GM13977 (cell line): Measurements from ENCODE around the gene C1orf198.

Experiments
- DNase-seq: peaks from one replicate; pipeline ENCODE4 v3.0.0; 2012; ENCODE audit warnings: low spot score
- in situ Hi-C: fragments of 300-500 bp; cut with MboI; formaldehyde crosslinking; loops from one replicate; pipeline ENCODE4 v1.12.0; 2022; ENCODE audit warnings: low sequenced_read_pairs, low pct_unique_long_range_greater_than_20kb, mixed read lengths, inconsistent platforms; ENCODE audit not compliant: unreplicated experiment
- TF ChIP-seq, protein P1 (sequence below): IDR thresholded peaks from 2 replicates; pipeline ENCODE4 v1.5.1; 2012; ENCODE audit warnings: mild to moderate bottlenecking, control low read depth; ENCODE audit not compliant: insufficient read depth; ENCODE audit errors: extremely low read depth, missing control alignments

Gene C1orf198

GRCh38 chr1:230909974-230910754 is 41.8 kb upstream of the C1orf198 start:
- in situ Hi-C loops: loop anchor here (25.0 kb wide), 1 partner anchor 302 kb away; no protein-coding TSS in a partner anchor
- TF ChIP-seq, protein P1, sequence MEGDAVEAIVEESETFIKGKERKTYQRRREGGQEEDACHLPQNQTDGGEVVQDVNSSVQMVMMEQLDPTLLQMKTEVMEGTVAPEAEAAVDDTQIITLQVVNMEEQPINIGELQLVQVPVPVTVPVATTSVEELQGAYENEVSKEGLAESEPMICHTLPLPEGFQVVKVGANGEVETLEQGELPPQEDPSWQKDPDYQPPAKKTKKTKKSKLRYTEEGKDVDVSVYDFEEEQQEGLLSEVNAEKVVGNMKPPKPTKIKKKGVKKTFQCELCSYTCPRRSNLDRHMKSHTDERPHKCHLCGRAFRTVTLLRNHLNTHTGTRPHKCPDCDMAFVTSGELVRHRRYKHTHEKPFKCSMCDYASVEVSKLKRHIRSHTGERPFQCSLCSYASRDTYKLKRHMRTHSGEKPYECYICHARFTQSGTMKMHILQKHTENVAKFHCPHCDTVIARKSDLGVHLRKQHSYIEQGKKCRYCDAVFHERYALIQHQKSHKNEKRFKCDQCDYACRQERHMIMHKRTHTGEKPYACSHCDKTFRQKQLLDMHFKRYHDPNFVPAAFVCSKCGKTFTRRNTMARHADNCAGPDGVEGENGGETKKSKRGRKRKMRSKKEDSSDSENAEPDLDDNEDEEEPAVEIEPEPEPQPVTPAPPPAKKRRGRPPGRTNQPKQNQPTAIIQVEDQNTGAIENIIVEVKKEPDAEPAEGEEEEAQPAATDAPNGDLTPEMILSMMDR: no peak
- DNase-seq: no peak

DNA sequence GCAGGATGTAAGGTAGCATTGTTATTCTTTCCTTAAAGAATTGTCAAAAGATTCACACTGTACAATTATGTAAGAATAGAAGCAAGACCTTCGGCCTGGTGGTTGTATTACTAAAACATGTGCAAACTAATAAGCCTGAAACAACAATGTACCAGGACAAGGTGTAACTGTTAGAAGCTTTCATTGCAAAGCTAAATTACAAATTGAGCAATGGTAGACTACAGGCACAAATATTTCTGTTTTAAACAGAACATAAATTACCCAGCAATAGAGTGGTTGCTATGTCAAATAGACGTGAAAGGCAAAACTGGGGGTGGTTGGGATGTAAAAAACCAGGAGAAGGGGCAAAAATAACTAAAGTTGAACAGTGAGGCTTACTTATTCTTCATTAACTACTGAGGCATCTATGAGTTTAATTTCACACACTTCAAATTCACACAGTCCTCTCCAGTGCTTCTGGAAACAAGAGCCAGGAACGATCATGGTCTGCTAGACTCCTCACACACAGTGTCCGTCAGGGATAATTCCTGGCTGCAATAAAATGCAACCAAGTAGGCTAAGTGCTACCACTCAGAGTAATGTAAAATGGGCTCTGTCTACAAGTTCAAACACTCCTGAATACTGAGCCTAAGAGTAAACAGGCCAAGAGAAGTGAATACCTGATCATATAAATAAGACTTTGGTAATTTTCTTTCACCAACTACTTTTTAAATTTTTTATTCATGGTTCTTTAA is 39.3 kb upstream of the C1orf198 start:
- TF ChIP-seq, protein P1: no peak
- in situ Hi-C loops: loop anchor here (25.0 kb wide), 1 partner anchor 305 kb away; no protein-coding TSS in a partner anchor
- no peak for DNase-seq

DNA sequence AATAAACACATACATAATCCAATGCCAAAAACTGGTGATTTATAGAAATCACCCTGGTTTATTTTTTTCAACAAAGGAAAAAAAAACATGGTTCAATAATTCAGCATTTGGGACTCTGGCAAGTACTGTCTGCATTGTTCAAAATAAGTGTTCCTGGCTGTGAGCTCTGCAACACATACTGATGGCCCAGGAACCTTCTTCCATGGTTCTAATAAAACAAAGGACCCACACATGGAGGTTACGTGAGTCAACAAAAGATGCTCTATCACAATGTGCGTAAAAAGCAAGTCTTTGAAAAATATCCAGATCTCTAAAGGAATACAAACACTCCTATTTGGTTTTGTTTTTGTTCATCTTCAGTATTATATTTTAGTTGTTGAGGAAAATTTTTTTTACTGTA is 37.9 kb upstream of the C1orf198 start:
- DNase-seq: no peak
- in situ Hi-C loops: loop anchor here (25.0 kb wide), 1 partner anchor 306 kb away; no protein-coding TSS in a partner anchor
- TF ChIP-seq, protein P1: no peak

DNA sequence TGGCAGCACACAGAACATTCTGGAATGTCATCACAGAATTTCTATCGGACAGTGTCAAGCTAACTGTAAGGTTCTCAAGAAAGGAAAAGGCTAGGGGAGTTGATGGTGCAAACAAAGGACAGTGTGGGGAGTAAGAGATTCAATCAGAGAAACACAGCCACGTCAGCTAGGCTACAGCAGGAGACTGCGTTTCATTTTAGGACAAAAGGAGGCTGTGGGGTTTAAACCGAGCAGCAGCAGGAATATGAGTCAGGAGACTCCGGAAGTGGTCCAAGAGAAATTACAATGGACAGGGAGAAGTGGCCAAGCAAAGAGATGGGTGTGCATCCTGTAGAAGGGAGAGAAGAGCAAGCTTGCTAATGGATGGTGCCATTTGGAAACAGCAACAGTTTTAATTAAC is 37.4 kb upstream of the C1orf198 start:
- no peak for DNase-seq
- TF ChIP-seq, protein P1: no peak
- in situ Hi-C loops: loop anchor here (25.0 kb wide), 1 partner anchor 307 kb away; no protein-coding TSS in a partner anchor

DNA sequence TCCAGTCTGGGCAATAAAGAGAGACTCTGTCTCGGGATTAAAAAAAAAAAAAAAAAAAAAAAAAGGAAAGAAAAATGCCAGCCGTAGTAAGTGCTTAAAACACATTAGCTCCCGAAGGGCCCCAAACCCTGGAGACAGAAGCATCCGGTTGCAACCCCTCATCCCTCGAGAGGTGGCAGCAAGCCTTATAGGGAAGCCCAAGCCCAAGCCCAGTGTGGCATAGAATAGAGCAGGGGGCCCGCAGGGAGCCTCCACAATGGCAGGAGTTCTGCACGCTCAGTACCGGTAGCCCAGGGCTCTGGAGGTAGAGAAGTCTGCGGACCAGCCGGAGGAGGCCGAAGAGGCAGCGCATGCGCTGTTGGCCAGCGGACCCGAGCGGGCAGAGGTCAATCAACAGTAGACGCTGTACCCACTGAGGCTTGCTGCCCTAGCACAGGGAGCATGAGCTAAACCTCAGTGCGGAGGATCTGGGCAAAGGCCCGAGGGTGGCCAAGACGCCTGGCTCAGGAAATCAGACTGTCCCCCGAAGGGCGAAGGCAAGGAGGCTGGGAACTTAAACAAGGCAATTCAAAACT is 34.1 kb upstream of the C1orf198 start:
- DNase-seq: no peak
- TF ChIP-seq, protein P1: no peak
- in situ Hi-C loops: loop anchor here (25.0 kb wide), 1 partner anchor 310 kb away; no protein-coding TSS in a partner anchor

GRCh38 chr1:230901671-230902070 is 33.4 kb upstream of the C1orf198 start:
- in situ Hi-C loops: loop anchor here (25.0 kb wide), 1 partner anchor 311 kb away; no protein-coding TSS in a partner anchor
- TF ChIP-seq, protein P1: no peak
- DNase-seq: no peak
